GM21576 (cell line): ENCODE results near the gene JAZF1.

Source experiments
- ATAC-seq: cut with Tn5 transposase; IDR thresholded peaks from one replicate; pipeline ENCODE4 v1.9.1; 2021; ENCODE audit warnings: mild to moderate bottlenecking, moderate library complexity; ENCODE audit not compliant: unreplicated experiment

Gene JAZF1

DNA sequence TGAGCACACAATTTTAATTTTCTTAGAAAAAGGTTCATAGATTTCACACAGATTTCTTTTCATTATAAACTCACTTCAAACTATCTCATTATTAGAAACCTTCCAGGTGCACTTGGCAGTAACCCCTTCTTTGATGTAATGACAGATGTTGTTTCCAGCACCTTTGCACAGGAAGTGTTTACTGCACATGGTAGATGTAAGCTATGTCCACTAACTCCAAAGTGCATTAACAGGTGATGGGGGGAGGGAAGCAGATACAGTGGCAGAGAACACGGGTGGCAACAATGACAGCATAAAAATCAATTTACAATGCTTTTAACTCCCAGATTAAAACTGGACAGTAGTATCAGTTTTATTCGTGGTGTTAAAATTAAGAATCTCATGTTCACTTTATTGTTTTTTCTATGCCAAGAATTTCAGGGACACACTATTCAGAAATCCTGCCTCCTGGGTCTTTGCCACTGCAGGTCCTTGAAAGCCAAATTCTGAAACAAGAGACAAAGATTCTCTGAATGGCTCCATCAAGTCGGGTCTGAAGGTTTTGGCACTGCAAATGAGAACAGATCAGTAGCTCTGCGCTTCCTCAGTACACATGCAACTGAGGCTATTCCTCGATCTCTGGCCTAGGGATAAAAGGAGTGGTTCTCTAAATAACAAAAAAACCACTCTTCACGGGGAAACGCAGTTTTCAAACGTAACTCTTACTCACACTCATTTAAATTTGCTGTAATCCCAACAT, 187.7 kb downstream of the JAZF1 start:
- no peak for ATAC-seq

DNA sequence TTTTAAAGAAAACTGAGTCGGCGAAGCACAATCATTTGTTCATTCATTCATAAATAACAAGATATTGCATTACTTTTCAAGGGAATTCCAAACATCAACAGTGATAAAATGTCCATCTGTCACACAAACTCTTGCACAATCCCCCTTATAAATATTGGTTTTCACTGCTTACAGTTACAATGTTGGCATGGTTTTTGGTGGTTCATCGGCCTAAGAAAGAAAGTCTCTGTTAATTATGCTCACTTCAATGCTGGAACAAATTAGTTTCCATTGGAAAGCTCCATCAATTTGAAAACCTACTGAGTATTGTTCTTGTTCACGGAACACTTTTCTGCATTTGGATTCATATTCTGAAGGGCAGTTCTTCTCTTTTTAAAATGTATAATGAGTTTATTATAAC, 188.5 kb downstream of the JAZF1 start:
- ATAC-seq: no peak

DNA sequence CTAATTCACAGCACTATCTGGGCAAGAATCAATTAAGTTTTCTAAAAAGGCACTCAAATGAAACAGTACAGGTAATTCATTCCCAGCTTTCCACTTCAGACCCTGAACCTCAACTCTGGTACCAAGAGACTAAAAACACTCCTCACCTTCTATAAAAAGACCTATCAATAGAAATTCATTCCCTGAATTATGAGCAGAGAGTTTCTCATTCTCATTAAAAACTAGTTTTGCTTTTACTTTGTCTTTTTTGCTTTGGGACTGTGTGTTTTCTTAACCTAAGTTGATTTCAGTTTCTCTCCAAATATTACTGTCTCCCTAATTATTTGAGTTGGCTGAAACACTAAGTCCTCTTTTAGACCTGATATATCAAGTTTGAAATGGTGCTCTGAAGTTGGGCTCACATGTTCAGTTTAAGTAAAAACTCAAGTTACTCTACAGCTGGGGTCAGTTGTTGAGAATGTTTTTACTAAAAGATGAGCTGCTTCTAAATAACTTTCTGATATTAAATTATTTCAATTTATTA, 189.5 kb downstream of the JAZF1 start:
- no peak for ATAC-seq

DNA sequence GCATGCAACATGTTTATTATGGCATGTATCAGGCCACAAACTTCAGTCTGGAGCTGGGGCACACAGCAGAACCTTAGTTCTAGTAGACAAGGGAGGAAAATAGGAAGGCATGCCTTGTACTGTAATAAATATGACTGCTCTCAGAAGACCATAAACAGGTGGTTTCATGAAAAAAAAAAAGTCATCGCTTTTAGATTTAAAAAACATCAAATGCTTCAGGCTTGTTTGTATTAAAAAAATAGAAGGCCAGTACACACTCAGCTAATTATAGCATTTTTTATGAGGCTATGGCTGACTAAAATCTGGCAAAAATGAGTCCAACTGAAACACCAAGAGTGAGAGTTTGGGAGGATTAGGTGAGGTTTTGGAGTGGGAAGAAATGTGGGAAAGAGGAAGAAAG, 204.1 kb downstream of the JAZF1 start:
- ATAC-seq: no peak

DNA sequence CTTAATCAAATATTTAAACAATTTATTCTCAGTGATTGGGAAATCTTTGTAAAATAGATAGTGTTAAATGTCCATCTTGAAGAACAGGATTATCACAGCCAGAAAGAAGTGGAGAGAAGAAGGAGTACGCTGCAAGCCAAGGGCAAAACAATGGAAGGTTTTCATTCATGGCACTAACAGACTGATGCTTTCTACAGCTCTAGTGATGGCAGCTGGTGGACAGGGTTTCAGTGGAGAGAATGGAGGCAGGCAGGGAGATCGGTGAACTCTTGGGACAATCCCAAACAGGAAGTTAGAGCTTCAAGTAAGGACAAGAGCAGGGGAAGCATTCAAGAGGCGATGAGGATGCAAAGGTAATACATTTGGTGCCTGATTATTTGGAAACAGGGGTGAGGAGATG, 207.0 kb downstream of the JAZF1 start:
- ATAC-seq: no peak

DNA sequence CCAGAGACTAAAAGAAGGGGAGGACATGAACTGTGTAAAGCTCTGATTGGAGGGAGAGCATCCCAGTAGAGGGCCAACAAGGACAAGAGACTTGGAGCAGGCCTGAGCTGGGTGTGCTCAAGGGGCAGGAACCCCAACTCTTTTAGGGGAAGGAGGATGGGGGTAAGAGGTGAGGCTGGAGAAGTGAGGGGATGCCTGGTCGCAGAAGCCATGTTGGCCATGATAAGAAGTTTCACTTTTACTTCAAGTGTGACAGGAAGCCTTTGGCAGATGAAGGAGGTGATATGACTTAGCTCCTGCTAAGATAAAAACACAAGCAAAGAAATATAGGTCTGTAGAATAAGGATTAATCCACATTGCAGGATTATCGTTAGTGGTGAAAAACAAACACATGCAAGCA, 208.3 kb downstream of the JAZF1 start:
- no peak for ATAC-seq

DNA sequence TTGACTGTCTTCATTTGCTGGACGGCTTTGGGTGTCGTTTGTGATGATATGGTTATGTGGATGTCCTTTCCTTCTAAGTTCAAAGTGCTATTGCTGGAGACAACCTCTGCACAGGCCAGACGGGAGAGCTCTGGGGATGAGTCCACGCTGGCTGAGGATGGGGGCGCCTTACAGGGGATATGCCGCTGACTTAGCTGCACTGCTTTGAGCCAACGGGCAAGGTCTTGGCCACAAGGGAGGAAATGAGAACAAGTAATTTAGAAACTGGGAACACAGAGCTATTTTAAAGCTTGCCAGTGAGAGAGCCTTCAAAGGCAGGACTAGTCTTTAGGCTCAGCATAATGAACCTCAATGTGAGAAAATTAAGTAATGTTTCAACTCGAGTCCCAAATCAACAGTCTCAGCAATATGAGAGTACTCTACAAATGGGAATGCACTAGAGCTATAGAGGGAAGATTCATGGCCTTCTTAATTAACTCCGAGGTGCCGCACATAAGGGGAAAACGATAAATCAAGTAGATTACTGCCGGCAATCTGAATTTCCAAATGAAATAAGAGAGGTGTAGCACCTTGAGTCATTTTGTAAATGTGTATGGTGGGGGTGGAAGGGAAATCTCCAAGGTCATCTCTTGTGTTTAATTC, 209.3 kb downstream of the JAZF1 start:
- ATAC-seq: no peak

DNA sequence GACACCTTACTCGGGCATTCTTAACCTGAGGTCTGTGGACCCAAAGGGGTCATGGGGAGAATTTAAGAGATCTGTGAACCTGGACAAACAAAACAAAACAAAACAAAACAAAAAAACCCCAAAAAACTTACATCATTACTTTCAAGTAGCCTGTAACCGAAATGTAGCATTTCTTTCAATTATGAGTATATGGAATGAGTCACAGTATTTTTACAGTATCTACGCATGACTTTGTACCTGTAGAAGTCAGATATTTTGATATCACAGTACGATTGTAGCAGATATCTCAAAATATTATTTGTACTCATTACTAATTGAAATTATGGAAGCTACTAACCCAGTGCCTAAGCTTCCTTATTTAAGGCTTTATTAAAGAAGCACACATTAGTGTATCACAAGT, 210.2 kb downstream of the JAZF1 start:
- no peak for ATAC-seq

DNA sequence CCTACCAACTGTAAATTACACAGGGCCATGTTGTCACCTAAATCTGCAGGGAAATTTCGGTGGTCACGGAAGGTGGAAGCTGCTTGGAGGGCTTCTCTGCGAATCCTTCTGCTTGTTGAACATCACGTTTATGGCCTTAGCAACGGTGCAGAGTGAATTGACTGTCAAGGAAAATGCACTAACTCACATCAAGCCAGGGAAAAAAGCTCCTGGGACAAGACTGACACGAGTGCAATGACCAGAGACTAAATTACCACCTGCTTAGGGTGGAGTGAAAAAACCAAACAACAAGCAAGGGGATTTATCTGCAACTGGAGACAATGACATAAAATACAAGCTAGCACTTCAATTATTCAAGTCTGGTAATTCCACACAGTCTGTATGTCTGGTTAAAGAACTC, 211.2 kb downstream of the JAZF1 start:
- ATAC-seq: no peak

DNA sequence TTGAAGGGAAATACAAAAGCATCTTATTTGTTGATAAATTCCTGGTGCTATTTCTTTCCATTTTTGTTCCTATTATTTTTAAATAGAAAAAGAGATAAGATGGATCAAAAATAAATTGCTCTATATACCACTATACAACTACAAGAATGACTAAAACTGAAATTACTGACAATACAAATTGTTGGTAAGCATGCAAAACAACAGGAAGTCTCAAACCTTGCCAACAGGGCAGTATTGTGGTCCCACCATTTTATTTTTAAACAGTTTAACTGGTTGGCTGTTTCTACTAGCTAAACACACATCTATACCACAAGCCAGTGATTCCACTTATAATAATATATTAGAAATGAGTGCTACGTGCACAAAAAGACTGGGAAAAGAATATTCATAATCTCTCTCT, 213.0 kb downstream of the JAZF1 start:
- peak; percentile 66 for ATAC-seq

DNA sequence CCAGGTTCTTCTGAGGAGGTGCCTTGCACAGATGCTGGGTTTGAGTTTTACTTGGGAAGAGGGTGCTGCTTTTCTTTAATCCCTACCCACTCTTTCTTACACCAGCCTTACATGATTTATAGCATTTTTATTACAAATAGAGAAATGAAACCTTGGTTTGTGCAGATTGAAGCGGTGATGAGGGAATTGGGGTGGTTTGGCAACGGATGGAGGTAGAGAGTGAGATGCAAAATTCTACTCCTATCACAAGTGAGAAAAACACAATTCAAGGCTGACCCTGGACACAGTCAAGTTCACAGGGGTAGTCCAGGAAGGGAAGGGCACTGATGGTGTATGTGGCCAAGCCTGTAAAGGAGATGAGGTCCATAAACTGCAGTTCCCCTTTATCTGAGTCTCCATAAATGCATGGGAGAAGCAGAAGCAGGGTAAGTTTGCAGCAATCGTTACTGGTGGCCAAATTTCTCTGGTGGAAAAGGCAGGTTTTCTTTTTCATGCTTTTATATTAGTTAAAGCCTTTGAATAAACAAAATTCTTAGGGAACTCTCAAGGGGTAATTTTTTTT, 214.3 kb downstream of the JAZF1 start:
- ATAC-seq: no peak

DNA sequence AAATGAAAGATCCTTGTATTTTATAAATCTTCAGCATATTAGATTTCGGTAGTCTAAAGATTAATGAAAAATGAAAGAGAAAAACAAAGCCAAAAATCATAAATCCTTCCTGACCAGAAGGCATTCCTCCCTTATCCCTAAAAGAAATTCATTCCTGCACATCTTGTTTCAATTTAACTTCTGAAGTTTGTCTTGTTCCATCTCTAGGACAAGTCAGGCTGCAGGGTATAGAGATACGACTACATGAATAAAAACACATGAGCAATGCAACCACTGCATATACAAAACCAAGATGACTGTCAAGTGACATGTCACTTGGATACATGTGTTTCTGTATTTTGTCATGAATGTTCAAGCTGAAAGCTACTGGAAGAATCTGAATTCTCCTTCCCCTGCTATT, 214.9 kb downstream of the JAZF1 start:
- ATAC-seq: no peak

DNA sequence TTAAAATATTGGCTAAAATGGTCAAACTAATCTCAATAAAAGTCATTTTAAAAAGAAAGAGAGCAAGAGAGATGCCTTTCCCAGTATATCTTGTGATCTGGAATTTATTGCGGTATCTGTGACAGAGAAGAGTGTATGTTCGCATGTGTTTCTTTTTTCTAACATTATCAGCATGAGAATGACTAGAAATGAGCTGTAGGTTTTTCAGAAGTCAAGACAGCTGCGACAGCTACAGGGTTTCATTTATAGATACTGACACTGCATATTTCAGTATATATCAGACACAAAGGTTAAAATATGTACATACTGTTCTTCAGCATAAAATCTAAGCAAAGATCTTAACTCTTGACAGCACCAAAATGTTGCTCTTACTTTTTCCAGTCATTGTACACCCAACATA, 215.8 kb downstream of the JAZF1 start:
- ATAC-seq: no peak

DNA sequence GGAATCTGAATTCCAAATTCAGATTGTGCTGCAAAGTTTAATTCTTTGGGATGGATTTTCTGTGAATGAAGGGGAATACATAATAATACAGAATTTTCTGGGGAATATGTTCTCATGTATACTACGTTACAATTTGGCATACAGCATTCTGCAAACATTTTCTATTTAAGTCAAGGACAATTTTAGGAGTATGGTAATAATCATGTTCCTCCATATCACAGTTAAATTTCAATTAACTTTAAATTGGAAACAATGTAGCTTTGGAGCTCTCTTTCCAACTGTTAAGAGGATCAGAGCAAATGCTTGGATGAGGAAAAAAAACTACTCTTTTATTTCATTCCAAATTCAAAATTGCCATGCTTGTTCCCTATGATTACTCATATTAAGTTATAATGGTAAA, 217.5 kb downstream of the JAZF1 start:
- no peak for ATAC-seq

DNA sequence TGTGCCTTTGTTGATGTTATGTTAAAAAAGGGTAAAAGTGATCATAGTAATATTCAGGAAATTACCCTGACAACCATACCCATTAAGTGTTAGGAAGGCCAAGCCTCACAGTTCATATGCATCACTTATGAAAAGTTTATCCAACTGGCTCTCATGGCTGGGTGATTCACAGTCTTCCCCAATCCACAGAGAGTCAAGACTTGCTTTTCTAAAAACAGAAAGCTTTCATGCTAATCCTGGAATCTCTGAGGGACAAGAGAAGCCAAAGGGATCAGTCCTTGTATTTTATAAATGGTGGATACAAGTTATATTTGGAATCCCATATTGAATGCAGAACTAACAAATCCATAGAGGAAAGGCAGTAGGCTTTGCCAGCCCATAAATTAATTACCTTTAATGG, 218.3 kb downstream of the JAZF1 start:
- no peak for ATAC-seq

DNA sequence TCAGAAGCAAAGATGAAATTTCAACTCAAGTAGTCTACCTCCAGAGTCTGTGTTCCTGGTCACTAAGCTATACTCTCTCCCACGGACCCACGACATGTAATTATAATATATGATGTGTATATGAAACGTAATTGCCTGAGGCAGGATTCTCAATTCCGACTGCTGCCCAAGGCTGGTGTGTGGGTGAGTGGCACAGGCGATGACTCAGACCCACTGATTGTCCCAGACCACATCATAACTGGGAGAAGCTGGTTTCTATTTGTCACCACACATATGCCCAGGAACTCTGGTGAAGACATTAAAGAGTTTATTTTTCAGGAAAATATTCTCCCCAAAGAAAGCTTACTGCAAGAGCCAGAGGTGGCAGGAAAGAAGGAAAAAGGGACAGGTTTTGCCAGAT, 219.3 kb downstream of the JAZF1 start:
- no peak for ATAC-seq

DNA sequence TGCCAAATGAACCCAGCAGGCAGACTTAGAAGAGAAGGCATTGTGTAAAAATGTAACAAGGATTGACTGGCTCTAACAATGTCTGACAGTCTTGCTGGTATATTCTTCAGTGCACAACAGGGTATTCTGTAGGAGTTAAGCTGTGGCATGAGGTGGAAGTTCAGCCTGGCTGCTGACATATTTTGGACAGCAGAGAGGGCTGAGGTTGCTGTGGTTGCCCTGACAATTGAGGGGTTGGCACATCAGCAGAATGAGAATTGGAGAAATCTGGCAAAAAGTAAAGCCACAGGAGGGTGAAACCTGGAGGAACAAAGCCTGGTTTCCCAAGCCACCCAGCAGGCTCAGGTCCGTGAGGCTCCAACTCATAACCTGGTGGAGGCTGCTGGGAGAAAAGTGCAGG, 220.2 kb downstream of the JAZF1 start:
- ATAC-seq: no peak

DNA sequence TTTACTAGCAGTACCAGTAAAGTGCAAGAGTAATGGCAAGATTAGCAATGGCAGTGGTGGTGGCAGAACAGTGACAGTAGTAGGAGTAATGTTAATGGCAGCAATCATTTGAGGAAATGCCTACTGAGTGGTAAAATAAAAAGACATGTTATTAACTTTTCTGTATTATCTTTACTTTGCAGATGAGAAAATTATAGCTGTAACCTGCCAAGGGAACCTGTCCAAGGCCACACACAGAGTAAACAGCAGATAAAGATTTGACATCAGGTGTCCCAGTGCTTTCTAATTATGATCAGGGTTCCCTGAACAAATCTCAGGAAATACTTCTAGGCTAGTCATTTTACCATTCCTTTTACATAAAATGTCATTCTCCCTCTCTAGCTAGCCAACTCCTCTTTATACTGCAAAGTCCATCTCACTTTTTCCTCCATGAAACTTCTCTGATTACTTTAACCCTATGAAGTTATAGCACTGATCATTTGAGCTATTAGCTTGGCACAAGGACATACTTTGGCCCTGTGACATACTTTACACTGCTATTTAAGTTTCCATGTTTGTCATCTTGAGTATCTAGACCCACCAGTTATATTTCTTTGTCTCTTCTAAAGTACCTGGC, 221.6 kb downstream of the JAZF1 start:
- ATAC-seq: no peak

DNA sequence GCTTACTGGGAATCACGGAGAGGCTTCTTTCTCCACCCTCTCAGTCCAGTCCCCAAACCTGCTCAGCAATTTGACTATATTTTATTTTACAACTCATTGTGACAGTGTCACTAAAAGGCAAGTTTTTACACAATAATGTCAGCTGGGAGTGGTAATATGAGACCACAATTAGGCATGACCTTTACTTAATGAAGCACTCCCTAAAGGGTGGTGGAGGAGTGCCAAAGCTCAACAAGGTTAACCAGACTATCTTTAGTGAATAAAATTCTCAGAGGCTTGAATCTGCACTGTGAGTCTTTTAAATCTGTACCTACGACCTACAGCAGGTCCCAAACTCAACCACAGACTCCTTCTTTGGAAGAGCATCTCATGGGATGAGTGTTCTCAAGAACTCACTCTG, 225.0 kb downstream of the JAZF1 start:
- no peak for ATAC-seq

DNA sequence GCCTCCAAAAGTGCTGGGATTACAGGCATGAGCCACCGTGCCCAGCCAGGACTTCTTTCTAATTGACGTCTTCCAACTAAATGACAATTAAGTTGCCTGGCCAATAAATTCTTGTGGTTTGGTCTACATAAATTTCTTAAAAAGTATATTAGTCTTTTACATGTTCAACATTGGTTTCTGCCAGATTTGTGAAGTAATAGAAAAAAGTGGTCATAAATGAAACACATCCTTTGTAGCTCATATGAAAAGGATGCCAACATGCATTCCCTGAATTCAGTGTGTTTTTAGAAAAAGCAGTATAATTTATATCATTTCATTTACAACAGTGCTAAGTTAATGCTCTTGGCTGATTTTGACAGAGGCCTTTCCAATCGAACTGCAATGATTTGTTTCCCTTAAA, 225.6 kb downstream of the JAZF1 start:
- ATAC-seq: no peak

DNA sequence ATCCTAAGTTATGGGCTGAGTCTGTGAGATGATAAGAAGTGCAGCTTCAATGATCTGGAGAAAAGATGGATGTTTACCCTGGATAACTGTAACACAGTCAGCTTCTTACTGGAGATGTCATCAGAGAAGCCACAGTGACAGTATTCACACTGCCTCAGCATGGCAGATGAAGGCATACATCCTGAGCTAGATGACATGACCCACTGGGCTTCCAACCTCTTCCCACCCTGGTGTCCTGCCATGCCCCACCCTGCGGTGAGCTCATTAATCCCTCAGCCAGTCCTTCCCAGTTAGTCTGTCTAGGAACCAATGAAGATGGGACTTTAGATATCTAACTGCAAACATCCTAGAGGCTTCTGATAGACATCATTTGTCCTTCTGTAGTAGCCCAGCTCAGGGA, 226.8 kb downstream of the JAZF1 start:
- ATAC-seq: no peak

DNA sequence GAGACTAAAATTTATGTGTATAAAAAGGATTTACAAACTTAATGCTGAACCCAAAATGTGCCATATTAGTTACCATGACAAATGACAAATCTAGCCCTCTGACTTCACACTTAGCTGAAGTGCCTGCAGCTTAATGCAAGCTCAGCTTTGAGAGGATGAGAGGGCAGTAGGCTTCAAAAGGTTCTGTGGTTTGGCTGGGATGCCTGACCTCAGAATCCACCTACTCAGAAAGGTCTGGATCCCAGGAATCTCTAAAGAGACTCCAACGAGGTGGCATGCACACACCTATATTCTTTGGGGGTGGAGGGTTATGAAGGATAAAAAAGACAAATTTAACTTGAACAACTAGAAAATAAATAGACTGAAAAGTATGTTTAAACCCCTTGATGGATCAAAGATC, 227.2 kb downstream of the JAZF1 start:
- no peak for ATAC-seq
